Measurements from ENCODE around the gene COX7A1.

DNA sequence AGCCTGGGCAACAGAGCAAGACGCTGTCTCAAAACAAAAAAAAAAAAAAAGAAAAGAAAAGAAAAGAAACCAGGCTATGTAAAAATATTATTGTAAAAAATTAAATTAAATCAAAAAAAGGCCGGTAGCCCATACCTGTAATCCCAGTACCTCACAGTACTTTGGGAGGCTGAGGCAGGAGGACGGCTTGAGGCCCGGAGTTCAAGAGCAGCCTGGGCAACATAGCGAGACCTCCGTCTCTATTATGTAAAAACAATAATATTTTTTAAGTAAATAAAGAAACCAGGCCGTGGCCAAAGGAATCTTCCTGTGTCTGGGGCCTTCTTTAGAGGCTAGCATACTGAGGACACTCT is 13.2 kb downstream of the COX7A1 start:
- TF ChIP-seq, protein P1, sequence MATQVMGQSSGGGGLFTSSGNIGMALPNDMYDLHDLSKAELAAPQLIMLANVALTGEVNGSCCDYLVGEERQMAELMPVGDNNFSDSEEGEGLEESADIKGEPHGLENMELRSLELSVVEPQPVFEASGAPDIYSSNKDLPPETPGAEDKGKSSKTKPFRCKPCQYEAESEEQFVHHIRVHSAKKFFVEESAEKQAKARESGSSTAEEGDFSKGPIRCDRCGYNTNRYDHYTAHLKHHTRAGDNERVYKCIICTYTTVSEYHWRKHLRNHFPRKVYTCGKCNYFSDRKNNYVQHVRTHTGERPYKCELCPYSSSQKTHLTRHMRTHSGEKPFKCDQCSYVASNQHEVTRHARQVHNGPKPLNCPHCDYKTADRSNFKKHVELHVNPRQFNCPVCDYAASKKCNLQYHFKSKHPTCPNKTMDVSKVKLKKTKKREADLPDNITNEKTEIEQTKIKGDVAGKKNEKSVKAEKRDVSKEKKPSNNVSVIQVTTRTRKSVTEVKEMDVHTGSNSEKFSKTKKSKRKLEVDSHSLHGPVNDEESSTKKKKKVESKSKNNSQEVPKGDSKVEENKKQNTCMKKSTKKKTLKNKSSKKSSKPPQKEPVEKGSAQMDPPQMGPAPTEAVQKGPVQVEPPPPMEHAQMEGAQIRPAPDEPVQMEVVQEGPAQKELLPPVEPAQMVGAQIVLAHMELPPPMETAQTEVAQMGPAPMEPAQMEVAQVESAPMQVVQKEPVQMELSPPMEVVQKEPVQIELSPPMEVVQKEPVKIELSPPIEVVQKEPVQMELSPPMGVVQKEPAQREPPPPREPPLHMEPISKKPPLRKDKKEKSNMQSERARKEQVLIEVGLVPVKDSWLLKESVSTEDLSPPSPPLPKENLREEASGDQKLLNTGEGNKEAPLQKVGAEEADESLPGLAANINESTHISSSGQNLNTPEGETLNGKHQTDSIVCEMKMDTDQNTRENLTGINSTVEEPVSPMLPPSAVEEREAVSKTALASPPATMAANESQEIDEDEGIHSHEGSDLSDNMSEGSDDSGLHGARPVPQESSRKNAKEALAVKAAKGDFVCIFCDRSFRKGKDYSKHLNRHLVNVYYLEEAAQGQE (IDR thresholded peaks at IDR 0.05; ENCODE audit: insufficient read depth in 1 of 2, low read depth in 2 of 2, low read length in 2 of 2): no peak
- no peak for TF ChIP-seq TAF1 (IDR thresholded peaks at IDR 0.05; ENCODE audit: borderline replicate concordance, insufficient read depth, low read length)
- TF ChIP-seq POLR2AphosphoS5 (IDR thresholded peaks at IDR 0.05; ENCODE audit: low read depth, low read length): no peak
